ENCODE data around the gene TMEM87B. TPM values are rescaled to one million over a fixed set of nuclear protein-coding genes. Genes with fewer than 3 reads are reported as not detected.
A peak's percentile ranks its signal among the peaks of the same experiment; 100 is the strongest.
"Not testable (repeated sequence)": the region's sequence is repeated elsewhere in the genome, so short reads cannot be mapped to it uniquely, and the experiment has no call there.

TMEM87B gene
- total RNA-seq, 1 experiment from 2014 or later, result 21.9 TPM

- DNase-seq (ENCODE audit: low read depth), result no peak
Measured at GRCh38 chr2:112129060-112129459, 74.0 kb downstream of the TMEM87B start.

- DNase-seq (ENCODE audit: low read depth), result no peak
Measured at GRCh38 chr2:112133344-112133743, 78.3 kb downstream of the TMEM87B start.

GRCh38 chr2:112134120-112134519 lies 79.1 kb downstream of the TMEM87B start:
- DNase-seq (ENCODE audit: low read depth), result no peak

- no peak for DNase-seq (ENCODE audit: low read depth)
Measured at GRCh38 chr2:112136096-112136495, 81.0 kb downstream of the TMEM87B start.

- peak; percentile 41 for DNase-seq (ENCODE audit: low read depth)
Measured at GRCh38 chr2:112137516-112138158, 82.6 kb downstream of the TMEM87B start.

GRCh38 chr2:112138159-112139032 lies 83.3 kb downstream of the TMEM87B start, which contains the start of gene FBLN7:
FBLN7 (plus strand) TSS chr2:112138385; CDS start chr2:112138656, 271 bp downstream.
- DNase-seq (ENCODE audit: low read depth), result peak; percentile 39

- DNase-seq (ENCODE audit: low read depth), result not testable (repeated sequence)
Measured at GRCh38 chr2:112139033-112139614, 84.1 kb downstream of the TMEM87B start.

GRCh38 chr2:112139661-112140204 lies 84.7 kb downstream of the TMEM87B start:
- not testable (repeated sequence) for DNase-seq (ENCODE audit: low read depth)

- DNase-seq (ENCODE audit: low read depth), result no peak
Measured at GRCh38 chr2:112140205-112140802, 85.2 kb downstream of the TMEM87B start.

GRCh38 chr2:112140899-112141625 lies 86.0 kb downstream of the TMEM87B start:
- DNase-seq (ENCODE audit: low read depth), result no peak

- no peak for DNase-seq (ENCODE audit: low read depth)
Measured at GRCh38 chr2:112141626-112142007, 86.5 kb downstream of the TMEM87B start.

- no peak for DNase-seq (ENCODE audit: low read depth)
Measured at GRCh38 chr2:112142525-112143078, 87.5 kb downstream of the TMEM87B start.

GRCh38 chr2:112143150-112143549 lies 88.1 kb downstream of the TMEM87B start:
- no peak for DNase-seq (ENCODE audit: low read depth)

GRCh38 chr2:112144966-112145365 lies 89.9 kb downstream of the TMEM87B start:
- DNase-seq (ENCODE audit: low read depth), result peak; percentile 37

GRCh38 chr2:112147382-112148168 lies 92.5 kb downstream of the TMEM87B start:
- no peak for DNase-seq (ENCODE audit: low read depth)

GRCh38 chr2:112148477-112148876 lies 93.4 kb downstream of the TMEM87B start:
- DNase-seq (ENCODE audit: low read depth), result no peak

- no peak for DNase-seq (ENCODE audit: low read depth)
Measured at GRCh38 chr2:112149194-112149593, 94.1 kb downstream of the TMEM87B start.

GRCh38 chr2:112149866-112150435 lies 94.9 kb downstream of the TMEM87B start:
- DNase-seq (ENCODE audit: low read depth), result no peak

- peak; percentile 93 for DNase-seq (ENCODE audit: low read depth)
Measured at GRCh38 chr2:112150447-112150846, 95.4 kb downstream of the TMEM87B start.

- no peak for DNase-seq (ENCODE audit: low read depth)
Measured at GRCh38 chr2:112150851-112151250, 95.8 kb downstream of the TMEM87B start.
